HL-60/S4 (cell line): Measurements from ENCODE around the gene HDAC11.
"Not testable (repeated sequence)": the region's sequence is repeated elsewhere in the genome, so short reads cannot be mapped to it uniquely, and the experiment has no call there.

ENCODE experiments used
- in situ Hi-C: fragments of 300-500 bp; cut with MboI; formaldehyde crosslinking; loops from 2 replicates; pipeline ENCODE4 v1.14.3; 2022; ENCODE audit warnings: low sequenced_read_pairs

Gene HDAC11

DNA sequence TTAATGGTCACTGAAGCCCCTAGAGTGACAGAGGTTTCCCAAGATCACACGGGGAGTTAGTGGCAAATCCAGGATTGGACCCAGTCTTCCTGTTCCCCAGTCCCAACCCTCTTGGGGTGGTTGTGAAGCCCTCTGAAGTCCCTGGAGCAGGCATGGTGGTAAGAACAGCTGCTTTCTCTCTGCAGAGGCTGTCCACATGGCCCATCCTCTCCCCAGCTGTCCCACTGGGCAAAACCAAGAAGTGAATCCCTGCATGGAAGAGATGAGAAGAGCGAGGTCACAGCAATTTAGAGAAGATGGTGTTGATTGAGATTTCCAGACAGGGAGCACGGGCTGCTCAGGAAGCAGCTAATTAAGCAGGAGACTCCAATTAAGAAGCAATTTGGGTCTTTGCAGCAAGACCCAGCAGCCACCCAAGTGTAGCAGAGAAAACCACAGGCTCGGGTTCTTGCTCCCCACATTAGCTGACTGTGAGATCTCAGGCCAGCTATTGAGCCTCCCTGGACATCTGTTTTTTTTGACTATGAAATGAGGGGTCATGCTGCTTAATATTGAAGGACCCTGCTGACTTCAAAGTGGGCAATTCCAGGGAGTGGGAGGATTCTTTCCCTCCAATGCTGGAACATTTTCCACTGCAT, 14.8 kb upstream of the HDAC11 start:
- in situ Hi-C loops: loop anchor here (25.0 kb wide), 1 partner anchor 603 kb away; no protein-coding TSS in a partner anchor

DNA sequence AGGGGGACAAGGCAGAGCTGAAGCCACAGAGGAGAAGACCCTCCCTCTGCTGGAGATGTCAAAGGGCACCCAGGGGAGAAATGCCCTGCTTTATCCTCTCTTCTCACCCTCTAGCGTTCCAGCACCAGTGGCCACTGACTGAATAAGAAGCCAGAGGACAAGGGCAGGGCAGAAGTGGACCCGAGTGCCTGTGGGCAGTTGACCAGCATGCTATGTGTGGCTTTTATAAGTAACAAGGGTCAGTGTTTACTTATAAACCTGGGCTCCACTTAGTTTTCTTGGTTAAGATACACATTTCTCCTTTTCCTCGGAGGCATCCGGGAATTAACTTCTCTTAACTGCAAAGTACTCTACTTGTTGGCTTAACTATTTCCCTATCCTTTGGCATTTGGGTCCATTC, 13.3 kb upstream of the HDAC11 start:
- in situ Hi-C loops: loop anchor here (25.0 kb wide), 1 partner anchor 604 kb away; no protein-coding TSS in a partner anchor

DNA sequence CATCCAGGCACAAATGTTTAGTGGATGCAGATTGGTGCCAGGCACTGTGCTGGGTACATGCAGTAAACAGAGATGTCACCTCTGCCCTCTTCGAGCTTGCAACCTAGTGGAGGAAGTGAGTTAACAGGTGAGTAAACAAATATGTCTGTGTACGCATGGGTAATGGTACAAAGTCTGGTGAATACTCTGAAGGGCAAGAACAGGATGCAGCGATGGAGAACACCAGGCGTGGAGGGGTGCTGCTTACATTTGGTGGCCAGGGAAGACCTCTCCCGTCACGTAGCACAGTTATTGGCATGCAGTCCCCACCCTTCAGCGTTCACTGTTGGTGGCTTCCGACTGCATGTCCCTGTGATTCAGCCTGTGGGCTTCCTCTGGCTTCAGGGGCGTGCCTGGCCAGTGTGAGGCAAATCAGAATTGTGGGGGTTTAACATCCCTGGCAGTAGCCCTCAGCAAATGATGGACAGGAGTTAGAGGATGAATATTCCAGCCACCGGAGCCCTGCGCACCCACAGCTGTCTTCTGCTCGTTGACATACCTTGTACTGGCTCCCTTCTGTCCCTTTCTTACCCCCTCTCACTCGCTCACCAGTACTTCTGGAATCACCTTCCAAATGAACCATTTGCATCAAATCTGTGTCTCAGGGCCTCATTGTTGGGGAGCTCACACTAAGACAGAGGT, 9.1 kb upstream of the HDAC11 start:
- in situ Hi-C loops: loop anchor here (25.0 kb wide), 1 partner anchor 609 kb away; no protein-coding TSS in a partner anchor

DNA sequence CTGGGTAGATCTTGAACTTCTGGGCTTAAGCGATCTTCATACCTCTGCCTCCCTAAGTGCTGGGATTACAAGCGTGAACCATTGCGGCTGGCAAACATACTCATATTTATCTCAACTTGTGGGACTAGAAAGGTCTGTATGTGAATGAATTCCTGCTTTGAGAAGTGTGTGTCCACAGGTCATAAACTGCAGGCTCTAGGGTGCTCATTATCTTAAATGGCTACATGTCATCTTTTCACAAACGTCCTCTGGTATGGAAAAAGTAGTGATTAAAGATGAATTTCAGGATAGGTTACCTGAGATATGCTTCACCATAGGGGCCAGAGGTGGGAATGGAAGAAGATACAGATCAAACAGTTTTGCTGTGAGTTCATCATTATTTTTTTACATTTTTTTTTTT, 7.8 kb upstream of the HDAC11 start:
- in situ Hi-C loops: loop anchor here (25.0 kb wide), 1 partner anchor 610 kb away; no protein-coding TSS in a partner anchor

DNA sequence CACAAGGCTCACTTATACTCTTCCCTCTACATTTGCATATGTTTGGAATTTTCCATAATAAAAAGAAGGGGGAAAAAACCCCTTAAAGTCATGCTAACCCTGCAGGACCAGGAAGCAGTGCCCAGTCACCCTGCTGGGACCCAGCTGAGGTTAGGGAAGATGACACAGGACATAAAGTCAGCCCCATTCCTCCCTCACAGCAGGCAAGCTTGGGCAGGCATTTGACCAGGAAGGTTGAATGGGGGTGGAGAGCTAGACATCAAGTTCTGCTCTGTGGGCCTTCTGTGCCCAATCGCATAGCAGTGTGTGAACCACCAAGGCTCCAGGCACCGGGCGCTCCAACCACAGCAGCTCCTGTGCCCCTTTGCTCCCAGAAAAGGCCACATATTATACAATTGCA, 7.1 kb upstream of the HDAC11 start:
- in situ Hi-C loops: loop anchor here (25.0 kb wide), 1 partner anchor 611 kb away; no protein-coding TSS in a partner anchor

DNA sequence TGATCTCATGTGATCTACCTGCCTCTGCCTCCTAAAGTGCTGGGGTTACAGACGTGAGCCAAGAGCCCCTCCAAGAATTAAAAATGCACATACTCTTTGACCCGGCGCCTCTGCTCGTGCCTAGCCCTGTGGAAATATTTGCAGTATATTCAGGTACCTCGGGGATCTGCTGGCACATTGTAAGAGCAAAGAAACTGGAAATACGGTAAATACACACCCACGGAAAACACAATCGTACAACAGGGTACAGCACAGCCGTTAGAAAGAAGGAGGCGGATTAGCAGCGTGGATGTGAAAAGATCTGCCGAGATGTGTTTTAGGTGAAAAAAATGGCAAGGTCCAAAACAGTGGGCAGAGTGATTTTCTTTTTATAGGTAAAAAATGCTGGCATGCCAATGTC, 6.1 kb upstream of the HDAC11 start:
- in situ Hi-C loops: loop anchor here (25.0 kb wide), 1 partner anchor 612 kb away; no protein-coding TSS in a partner anchor

DNA sequence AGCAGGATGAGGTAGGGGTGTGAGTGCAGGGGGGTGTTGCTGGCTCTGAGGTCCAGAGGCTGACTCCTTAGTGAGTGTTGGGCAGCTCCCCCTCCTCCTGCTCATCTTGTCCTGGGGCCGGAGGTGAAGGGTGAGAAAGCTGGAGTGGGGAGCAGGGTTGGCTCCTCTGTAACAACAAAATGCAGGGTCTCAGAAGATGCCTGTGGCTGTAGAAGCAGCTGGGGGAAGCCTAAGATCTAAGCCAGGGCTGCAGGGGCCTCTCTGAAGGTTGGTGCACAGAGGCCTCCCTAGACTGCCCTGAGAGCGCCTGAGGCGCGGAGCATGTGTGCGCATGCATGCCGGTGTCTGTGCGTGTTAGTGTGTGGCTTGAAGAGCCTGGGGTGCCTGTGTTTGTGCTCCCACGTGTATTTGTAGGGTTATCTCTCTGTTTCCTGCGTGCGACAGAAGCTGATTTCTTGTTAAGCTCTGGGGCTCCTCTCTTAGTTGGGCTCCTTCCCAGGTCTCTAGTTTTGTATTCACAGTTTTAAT, 5.3 kb upstream of the HDAC11 start:
- in situ Hi-C loops: loop anchor here (25.0 kb wide), 1 partner anchor 613 kb away; no protein-coding TSS in a partner anchor

DNA sequence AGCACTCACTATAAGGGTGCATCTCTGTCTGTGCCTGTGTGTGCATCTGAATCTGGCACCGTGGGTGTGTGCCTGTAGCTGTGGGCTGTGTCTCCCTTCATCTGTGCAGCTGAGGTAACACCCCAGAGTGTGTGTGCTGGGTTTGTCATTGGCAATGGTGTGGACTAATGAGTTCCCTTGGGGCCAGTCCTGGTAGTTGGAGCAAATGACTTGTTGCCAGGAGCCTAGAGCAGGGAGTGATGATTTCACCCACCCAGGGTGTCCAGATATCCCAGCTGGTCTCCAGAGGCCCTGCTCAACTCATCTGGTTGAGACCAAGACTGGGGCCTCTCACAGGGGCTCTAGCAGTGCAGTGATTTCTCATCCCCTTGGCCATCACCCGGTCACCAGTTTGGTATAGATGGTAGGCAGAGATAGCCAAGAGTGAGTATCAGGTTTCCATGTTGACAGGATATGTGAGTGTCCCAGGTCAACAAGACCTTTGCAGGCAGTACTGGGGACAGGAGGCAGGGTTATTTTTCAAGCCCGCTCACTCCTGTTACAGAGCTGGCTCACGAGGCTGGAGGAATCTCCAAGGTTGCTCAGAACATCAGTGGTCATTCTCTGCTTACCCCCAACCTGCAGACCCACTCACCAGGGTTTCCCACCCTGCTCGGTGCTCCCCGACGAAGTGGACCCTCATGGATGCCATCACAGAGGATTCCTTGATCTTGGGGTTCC, 4.1 kb upstream of the HDAC11 start:
- in situ Hi-C loops: no loop called here

DNA sequence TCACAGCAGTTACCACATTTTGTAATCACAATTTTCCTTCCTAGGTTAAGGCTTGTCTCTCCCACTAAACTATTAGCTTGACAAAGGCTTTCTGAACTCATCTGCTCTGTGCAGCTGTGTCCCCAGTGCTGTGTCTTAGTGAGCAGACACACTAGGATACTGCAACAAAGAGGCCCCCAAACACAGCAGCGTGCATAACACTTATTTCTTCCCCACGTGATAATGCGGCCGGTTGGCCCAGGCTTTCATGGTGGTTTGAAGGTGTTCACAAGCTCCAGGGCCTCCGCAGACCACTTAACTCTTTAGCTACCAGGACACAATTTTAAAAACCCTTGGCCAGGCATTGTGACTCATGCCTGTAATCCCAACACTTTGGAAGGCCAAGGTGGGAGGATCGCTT, 2.2 kb upstream of the HDAC11 start:
- in situ Hi-C loops: no loop called here

DNA sequence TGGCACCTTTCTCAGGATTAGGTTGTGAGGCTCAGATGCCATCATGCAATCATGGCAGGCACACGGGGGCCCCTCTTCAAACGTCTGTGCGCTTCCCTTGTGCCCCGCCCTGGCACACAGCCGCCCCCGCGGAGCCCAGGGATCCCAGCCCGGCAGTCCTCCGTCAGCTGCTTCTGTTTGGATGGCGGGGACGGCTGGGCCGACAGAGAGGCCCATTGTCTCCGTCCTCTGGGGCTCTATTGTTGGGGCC, 849 bp upstream of the HDAC11 start:
- in situ Hi-C loops: no loop called here

DNA sequence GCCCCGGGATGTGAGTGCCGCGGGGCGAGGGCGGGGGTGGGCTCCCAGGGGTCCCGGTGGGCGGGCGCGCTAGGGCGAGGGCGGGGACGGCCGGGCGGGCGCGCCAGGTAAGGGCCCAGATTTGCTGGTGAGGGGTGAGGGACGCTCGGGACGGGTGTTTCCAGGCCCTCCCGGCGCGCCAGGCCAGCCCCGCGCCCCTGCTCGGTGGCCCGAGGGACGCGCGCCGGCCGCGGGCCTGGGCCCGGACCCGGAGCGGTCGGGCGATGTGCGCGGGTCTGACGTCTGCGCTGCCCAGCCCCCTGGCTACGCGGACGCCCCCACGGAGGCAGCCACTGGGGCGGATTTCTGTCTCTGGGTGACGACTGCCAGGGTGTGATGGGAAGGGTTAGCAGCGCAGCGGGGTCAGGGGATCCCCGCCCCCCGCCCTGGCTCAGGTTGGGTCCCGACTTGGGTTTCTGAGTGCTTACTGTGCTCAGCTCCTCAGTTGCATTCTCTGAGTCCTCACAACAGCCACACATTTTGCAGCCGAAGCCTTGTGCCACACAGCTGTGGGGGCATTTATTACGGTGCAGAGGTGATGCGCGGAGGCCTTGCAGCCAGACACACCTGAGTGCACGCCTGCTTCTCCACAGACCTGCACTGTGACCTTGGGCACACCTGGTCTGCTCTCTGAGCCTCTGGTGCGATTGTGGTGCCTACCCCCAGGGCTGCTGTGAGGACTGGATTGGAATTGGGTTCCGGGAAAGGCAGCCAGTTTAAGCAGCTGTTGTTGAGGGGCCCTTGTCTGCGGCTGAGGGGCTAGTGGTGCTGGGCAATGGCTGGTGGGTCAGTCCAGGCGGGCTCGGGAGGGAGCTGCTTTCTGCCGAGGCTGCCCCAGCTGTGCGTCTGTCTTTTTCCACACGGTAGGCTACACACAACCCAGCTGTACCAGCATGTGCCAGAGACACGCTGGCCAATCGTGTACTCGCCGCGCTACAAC, 523 bp downstream of the HDAC11 start:
- in situ Hi-C loops: no loop called here

DNA sequence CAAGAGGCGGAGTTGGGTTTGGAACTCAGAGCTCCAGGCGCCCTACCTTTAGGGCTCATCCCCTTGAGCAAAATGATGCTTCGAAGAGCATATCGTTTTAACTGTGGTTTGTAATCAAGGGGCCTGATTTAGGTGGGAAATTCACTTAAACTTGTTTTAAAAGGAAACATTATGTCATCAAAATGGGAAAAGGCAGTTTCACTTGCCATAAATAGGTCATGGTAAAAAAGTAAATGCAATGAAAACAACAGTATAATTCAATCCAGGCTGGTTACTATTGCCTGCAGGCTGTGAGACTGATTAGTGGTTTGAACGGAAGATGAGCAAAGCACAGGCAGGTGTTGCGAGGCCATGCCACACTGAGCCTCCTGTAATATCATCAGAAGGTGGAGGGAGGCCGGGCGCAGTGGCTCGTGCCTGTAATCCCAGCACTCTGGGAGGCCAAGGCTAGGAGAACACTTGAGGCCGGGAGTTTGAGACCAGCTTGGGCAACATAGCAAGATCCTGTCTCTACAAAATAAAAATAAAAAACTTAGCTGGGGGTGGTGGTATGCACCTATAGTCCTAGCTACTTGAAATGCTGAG, 2.1 kb downstream of the HDAC11 start:
- in situ Hi-C loops: no loop called here

DNA sequence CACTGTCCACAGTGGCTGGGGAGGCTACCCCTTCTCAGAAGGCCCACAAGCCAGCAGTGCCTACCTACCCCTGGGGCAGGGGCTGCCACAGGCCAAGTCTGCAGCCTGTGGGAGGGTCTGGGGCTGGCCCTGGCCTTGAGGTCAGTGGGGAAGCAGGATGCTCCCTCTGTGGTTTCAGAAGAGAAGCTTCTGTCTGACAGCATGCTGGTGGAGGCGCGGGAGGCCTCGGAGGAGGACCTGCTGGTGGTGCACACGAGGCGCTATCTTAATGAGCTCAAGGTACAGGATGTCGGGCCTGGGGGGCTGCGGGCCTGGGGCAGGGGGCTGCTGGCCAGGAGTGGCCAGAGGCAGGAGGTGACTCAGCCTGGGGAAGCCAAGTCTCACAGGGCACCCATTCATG, 3.2 kb downstream of the HDAC11 start:
- in situ Hi-C loops: no loop called here

DNA sequence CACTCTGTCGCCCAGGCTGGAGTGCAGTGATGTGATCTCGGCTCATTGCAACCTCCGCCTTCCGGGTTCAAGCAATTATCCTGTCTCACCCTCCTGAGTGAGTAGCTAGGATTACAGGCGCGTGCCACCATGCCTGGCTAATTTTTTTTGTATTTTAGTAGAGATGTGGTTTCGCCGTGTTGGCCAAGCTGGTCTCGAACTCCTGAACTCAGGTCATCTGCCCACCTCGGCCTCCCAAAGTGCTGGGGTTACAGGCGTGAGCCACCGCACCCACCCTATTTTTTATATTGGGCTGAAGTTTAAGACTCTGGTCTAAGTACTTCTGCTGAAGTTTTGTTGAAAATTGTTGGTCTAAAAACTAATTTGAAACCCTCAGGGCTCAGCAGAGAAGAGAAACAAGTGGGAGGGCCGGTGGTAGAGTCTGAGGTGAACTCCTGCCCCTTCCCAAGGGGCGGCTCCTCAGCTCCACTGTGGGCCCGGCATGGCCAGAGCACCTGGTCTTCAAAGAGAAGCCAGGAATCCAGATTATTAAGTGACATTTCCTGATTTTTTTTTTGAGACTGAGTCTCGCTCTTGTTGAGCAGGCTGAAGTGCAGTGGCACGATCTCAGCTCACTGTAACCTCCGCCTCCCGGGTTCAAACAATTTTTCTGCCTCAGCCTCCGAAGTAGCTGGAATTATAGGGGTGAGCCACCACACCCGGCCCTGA, 4.0 kb downstream of the HDAC11 start:
- in situ Hi-C loops: no loop called here

DNA sequence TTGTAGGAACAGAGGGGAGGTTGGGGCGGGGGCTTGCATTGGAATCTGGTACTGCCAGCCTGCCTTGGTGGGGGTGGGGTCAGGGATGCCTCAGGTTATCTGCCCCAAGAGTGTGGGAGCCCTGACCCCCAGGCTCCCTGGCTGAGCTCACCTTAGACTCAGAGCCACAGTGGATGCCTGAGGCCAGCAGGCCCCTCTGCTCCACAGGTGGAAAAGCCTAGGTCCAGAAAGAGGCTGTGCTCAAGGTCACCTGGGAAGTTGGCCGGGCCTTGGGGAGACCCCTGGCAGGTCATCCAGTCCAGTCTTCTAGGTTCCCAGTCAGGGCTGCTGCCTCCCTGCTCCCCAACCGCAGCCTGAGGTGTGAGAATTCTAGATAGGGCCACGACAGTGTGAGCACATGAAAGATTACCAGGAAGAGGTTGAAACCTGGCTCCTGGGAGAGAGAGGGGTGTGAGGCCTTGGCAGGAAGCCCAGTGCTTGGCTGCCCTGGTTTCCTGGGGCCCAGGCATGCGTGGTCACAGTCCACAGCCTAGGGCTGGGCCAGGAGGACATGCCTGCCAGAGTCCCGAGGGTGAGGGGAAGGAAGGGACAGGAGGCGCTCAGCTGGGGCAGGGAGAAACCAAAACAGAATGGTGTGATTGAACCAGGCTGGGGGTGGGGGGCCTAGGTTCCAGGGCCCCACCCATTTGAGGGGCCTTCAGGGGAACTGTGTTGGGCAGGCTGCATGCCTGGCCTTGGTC, 4.9 kb downstream of the HDAC11 start:
- in situ Hi-C loops: no loop called here

DNA sequence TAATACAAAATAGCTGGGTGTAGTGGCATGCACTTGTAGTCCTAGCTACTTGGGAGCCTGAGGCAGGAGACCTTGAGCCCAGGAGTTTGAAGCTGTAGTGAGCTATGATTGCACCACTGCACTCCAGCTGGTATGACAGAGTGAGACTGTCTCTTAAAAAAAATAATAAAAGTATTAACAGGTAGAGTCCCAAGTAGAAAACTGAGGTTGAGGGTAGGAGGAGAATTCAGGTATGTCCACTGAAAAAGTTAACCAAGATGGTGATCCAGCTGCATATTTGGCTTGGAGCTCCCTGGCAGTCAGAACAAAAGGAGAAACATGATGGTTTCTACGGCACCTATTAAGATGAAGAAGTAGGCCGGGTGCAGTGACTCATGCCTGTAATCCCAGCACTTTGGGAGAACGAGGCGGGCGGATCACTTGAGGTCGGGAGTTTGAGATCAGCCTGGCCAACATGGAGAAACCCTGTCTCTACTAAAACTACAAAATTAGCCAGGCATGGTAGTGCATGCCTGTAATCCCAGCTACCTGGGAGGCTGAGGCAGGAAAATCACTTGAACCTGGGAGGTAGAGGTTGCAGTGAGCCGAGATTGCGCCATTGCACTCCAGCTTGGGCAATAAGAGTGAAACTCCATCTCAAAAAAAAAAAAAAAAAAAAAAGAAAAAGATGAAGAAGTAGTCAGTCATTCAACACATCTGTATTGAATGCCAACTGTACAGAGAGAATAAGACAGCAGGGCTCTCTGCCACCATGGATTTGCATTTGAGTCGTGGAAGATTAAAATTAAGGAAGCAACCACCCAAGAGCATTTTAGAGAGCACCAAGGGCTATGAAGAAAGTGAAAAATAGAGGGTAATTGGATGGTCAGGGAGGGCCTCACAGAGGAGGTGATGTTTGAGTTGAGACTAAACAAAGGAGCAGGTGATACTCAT, 5.8 kb downstream of the HDAC11 start:
- in situ Hi-C loops: not testable (repeated sequence)

DNA sequence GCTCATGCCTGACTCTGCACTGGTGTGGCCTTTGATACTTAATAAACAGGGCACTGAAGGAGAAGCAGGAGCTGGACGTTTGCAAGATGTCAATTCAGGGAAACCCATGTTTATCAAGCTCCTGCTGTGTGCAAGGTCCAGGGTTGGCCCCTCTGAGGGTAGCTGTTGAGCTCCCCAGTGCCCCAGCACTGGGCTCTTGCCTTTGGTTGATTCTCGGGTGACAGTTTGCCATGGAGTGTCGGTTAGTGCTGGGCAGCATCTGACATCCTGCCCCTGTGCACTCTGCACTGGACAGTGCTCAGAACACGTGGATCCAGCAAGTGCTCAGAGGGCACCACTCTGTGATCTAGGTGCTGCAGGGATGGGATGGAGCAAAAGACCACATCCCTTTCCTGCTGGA, 7.3 kb downstream of the HDAC11 start:
- in situ Hi-C loops: no loop called here
